A673 (cell line): ENCODE results near the gene NDST1.

ENCODE experiments used
- CTCF ChIP-seq: fragments of 300-800, 200-600 bp; sonication (generic); conservative IDR thresholded peaks from 2 replicates; pipeline ENCODE4 v1.5.1; 2017; ENCODE audit warnings: low read depth, mild to moderate bottlenecking, antibody characterized with exemption, low read length, moderate library complexity, mixed read lengths
- EZH2 ChIP-seq: fragments of 200-600 bp; sonication (generic); IDR thresholded peaks from 2 replicates; pipeline ENCODE4 v1.6.1; 2017; ENCODE audit warnings: borderline replicate concordance, low read depth, mild to moderate bottlenecking, mixed read lengths, antibody characterized with exemption, low read length; ENCODE audit not compliant: poor library complexity, severe bottlenecking

- TF ChIP-seq CTCF = no peak
- no peak for TF ChIP-seq EZH2
Measured at GRCh38 chr5:150491876-150492275, 16.1 kb upstream of the NDST1 start.
